Activated naive CD4-positive, alpha-beta T cell treated with anti-CD3 and anti-CD28 coated beads for 36 hours (primary cell): Measurements from ENCODE around the gene NENF. TPM values are rescaled to one million over a fixed set of nuclear protein-coding genes. Genes with fewer than 3 reads are reported as not detected.
"Not testable (repeated sequence)": the region's sequence is repeated elsewhere in the genome, so short reads cannot be mapped to it uniquely, and the experiment has no call there.

Experiments used
- CTCF ChIA-PET: fragments of 350-600 bp; sonication (Branson Sonifier 250); formaldehyde crosslinking; loops from one replicate; lab custom pipeline; 2021; ENCODE audit warnings: antibody characterized with exemption; lab: Charles Lee
- DNase-seq: peaks from one replicate; pipeline ENCODE4 v3.0.0-alpha.2; 2020
- H3K27ac Mint-ChIP-seq: one replicate; pipeline ENCODE4 v1.8.0; 2021; ENCODE audit warnings: mild to moderate bottlenecking, mixed read lengths
- H3K27me3 Mint-ChIP-seq: one replicate; pipeline ENCODE4 v1.8.0; 2021; ENCODE audit warnings: low read depth, mixed read lengths
- H3K36me3 Mint-ChIP-seq: one replicate; pipeline ENCODE4 v1.8.0; 2021; ENCODE audit warnings: low read depth, mixed read lengths
- H3K4me1 Mint-ChIP-seq: one replicate; pipeline ENCODE4 v1.8.0; 2021; ENCODE audit warnings: low read depth, mixed read lengths
- H3K4me3 Mint-ChIP-seq: one replicate; pipeline ENCODE4 v1.8.0; 2021; ENCODE audit warnings: mild to moderate bottlenecking, moderate library complexity, mixed read lengths
- H3K9me3 Mint-ChIP-seq: one replicate; pipeline ENCODE4 v1.8.0; 2021; ENCODE audit warnings: mixed read lengths
- intact Hi-C: fragments of 100-400 bp; cut with micrococcal nuclease; formaldehyde crosslinking; loops from one replicate; pipeline ENCODE4 v1.15.1; 2023
- total RNA-seq, 2 experiments: library from RNA; stranded (reverse); gene quantifications; one replicate each; pipeline ENCODE4 v1.2.3, GENCODE V29; 2021

The NENF gene
- total RNA-seq, 2 experiments from 2014 or later = 27.0 to 30.9 TPM

DNA sequence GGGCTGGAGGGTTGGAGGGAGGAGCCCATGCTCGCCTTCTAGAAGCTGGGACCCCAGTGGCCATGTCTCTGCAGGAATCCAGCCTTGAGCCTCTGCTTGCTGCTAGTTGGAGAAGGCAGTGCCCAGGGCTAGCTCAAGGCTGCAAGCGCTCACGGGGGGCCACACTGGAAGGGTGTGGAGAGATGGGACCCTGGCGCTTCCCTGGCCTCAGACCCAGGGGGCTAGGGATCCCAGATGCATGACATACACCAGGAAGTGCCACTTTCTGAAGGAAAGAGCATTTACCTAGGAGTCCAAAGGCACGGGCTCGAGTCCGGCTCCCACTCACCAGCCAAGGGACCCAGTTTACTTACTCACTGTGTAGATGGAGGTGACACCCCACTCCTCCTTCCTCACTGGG is 32.6 kb downstream of the NENF start:
- CTCF ChIA-PET = interaction anchor here (1.7 to 12.3 kb wide), 2 partner anchors 9 to 11 kb away, joined by 4 to 72 read pairs; no protein-coding TSS in a partner anchor
- no peaks in the 10 kb centered on the region for H3K9me3 Mint-ChIP-seq
- no peaks in the 10 kb centered on the region for H3K4me1 Mint-ChIP-seq
- no peak overlapping the region for H3K27ac Mint-ChIP-seq
- H3K4me3 Mint-ChIP-seq = no peak overlapping the region
- no peaks in the 10 kb centered on the region for H3K36me3 Mint-ChIP-seq
- intact Hi-C loops = no loop called here
- no peaks in the 10 kb centered on the region for H3K27me3 Mint-ChIP-seq
- DNase-seq = no peak

DNA sequence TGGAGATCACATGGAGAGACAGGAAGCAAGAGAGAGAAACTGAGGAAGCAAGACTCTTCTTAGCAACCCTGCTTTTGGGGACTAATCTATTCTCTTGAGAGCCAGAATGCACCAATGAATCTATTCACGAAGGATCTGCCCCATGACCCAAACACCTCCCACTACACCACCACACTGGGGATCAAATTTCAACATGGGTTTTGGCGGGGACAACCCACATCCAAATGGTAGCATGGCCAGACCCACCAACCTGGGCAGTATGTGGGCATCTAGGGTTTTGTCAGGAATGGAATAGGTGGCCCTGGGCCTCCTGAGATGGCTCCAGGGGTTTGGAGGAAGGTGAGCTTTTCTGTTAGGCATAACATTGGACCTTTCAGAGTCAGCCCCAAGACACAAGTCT is 33.7 kb downstream of the NENF start:
- no peak overlapping the region for H3K27ac Mint-ChIP-seq
- H3K4me1 Mint-ChIP-seq = no peaks in the 10 kb centered on the region
- intact Hi-C loops = no loop called here
- no peak for DNase-seq
- no peak overlapping the region for H3K4me3 Mint-ChIP-seq
- H3K36me3 Mint-ChIP-seq = no peaks in the 10 kb centered on the region
- no peaks in the 10 kb centered on the region for H3K9me3 Mint-ChIP-seq
- H3K27me3 Mint-ChIP-seq = no peaks in the 10 kb centered on the region
- CTCF ChIA-PET = interaction anchor here (0.6 to 12.3 kb wide), 3 partner anchors 10 to 433 kb away, joined by 3 to 72 read pairs (median 4); no protein-coding TSS in a partner anchor

DNA sequence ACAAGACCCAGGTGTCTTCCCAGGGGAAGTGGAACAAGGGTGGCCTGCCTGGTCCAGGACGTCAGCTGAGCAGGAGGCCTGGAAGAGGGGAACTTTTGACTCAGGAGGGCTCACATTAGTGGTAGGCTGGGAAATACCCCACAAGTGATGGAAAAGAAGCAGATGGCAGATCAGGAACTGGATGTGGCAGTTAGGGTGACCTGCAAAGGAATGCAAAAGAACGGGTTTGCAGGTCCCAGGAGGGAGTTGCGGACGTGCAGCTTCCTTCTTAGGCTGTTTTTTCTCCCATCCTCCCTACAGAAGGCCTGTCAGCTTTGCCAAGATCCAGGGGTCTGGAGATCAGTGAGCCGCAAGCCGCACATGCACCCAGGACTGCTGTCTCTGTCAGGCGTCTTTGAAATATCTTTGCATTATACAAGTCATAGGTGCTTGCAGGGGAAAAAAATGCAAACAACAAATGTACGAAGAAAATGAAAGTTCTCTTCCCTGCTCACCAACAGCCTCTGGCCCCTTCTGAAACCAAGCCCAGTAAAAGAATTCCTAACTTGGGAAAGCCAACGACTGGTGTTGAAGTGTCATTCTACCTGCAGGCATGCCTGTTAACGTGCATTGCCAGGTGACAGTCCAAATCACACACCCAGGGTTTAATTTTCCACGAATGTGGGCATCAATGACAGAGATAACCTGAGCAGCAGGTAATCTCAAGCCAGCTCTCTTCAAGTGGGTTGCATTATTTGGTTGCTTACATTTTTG is 34.4 kb downstream of the NENF start:
- Mint-ChIP-seq H3K27ac (no peak overlapping the region), H3K4me3 (no peak overlapping the region), H3K36me3 (no peaks in the 10 kb centered on the region), H3K27me3 (no peaks in the 10 kb centered on the region), H3K4me1 (no peaks in the 10 kb centered on the region), H3K9me3 (no peaks in the 10 kb centered on the region)
- CTCF ChIA-PET = interaction anchor here (1.7 to 12.3 kb wide), 2 partner anchors 10 kb away, joined by 4 to 72 read pairs; no protein-coding TSS in a partner anchor
- no peak for DNase-seq
- intact Hi-C loops = no loop called here

DNA sequence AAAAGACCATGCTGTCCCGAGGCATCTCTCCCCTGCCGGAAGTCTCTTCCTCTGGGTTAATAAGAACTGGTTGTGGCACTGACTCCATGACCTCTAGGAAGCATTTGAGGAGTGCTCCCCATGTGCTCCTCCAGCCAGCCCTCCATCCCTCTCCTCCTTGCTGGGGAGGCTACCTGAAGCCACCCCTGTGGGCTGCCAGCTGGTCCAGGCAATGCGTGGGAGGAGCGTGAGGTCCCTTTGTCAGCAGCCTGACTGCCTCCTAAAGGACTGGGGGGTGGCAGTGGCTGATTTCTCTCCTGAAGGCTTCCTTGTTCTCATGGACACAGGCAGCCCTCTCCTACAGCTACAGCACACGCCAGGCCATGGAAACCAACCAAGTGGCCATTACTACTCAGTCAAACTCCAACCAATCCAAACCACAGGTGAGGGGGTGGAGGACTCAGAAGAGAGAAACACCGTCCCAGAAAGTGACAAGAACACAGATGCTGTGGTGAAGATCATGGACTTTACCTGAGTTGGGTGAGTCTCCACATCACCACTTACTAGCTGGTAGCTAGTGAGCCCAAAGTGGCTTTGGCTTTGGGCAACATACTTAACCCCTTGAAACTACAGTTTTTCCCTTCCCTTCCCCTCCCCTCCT is 35.2 kb downstream of the NENF start:
- H3K27ac Mint-ChIP-seq = no peak overlapping the region
- H3K4me3 Mint-ChIP-seq = no peak overlapping the region
- intact Hi-C loops = no loop called here
- DNase-seq = no peak
- no peaks in the 10 kb centered on the region for H3K9me3 Mint-ChIP-seq
- no peaks in the 10 kb centered on the region for H3K36me3 Mint-ChIP-seq
- H3K27me3 Mint-ChIP-seq = no peaks in the 10 kb centered on the region
- CTCF ChIA-PET = interaction anchor here (1.0 to 12.3 kb wide), 2 partner anchors 11 to 769 kb away, joined by 3 to 72 read pairs; no protein-coding TSS in a partner anchor
- no peaks in the 10 kb centered on the region for H3K4me1 Mint-ChIP-seq

DNA sequence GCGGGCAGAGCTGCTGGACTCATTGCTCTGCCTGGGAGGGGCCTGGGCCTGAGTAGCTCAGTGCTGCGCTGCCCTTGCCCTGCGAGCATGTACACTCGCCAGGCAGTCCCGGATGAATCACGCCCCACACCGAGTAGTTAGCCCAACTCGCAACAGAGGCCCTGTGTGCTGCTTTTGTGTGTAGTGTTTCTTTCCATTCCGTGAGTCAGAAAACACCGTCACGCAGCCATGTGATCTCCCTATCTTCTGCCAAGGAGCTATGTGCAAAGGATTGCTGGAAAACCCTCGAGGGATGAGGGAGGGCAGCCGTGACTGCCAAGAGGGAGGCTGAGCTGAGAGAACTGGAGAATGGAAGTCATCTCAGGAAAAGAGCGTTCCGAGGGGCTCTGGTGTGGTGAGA is 37.3 kb downstream of the NENF start:
- Mint-ChIP-seq H3K36me3 (no peaks in the 10 kb centered on the region), H3K27ac (no peak overlapping the region), H3K4me1 (no peaks in the 10 kb centered on the region), H3K27me3 (no peaks in the 10 kb centered on the region), H3K4me3 (no peak overlapping the region), H3K9me3 (no peaks in the 10 kb centered on the region)
- CTCF ChIA-PET = interaction anchor here (1.6 to 12.3 kb wide), 2 partner anchors 9 to 13 kb away, joined by 5 to 72 read pairs; no protein-coding TSS in a partner anchor
- intact Hi-C loops = no loop called here
- DNase-seq = no peak

DNA sequence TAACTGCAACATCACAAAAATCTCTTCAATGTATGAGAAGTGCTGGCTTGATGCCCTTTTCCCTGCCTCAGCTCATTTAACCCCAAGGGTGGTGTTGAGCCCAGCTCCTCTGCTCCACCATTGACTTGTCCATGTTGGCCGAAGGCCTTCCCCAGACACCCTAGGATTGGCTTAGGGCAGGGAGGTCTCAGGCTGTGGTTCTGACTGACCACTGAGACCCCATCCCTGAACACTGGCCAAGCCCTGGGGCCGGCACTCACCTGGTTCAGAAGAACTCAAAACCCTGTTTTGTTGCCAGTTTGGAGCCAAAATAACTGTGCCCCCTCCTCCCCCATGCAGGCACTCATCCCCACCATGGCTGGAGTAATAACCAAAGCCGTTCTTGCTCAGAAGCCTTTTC is 38.6 kb downstream of the NENF start:
- CTCF ChIA-PET = interaction anchor here (1.6 to 12.3 kb wide), 2 partner anchors 8 to 15 kb away, joined by 5 to 72 read pairs; no protein-coding TSS in a partner anchor
- Mint-ChIP-seq H3K36me3 (no peaks in the 10 kb centered on the region), H3K27me3 (peaks cover 3% of the 10 kb centered on the region), H3K4me1 (no peaks in the 10 kb centered on the region), H3K27ac (no peak overlapping the region), H3K4me3 (no peak overlapping the region), H3K9me3 (no peaks in the 10 kb centered on the region)
- no peak for DNase-seq
- intact Hi-C loops = no loop called here

DNA sequence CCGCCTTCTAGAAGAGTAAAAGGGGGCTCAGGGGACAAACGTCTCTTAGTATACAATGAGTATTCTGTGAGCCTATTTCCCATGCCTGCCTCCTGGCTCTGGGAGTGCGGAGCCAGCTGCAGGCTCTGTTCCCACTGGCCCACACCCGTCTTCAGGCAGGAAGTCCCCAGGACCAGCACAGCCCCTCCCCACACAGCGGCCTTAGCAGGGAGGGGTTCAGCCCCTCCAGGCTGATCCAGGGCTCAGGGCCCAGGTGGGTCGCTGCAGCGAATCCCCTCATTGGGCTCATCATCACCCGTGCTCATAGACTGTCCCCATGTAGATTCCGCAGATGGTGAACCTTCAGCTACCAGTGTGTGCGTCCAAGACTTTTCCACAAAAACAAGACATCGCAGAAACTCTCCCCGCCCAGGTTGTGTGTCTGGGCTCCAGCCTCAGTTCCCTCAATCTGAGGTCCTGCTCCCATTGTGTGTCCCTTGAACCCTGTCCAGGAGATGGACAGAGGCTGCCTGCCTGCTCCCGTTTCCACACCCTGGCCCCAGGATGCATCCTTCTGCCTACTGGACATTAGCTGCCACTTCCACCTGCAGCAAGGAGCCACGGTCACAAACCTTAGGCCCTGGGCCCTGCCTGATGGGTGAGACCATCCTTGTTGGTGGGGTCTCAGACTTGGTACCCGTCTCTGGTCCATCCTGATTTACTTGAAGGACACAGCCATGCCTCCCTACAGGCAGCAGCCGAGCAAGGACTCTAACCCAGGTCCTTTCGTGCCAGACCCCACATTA is 39.4 kb downstream of the NENF start:
- intact Hi-C loops = no loop called here
- H3K4me3 Mint-ChIP-seq = no peak overlapping the region
- H3K27ac Mint-ChIP-seq = no peak overlapping the region
- H3K4me1 Mint-ChIP-seq = no peaks in the 10 kb centered on the region
- no peak for DNase-seq
- CTCF ChIA-PET = interaction anchor here (12.3 kb wide), 1 partner anchor 15 kb away, joined by 72 read pairs; no protein-coding TSS in a partner anchor
- H3K27me3 Mint-ChIP-seq = peaks cover 7% of the 10 kb centered on the region
- H3K9me3 Mint-ChIP-seq = no peaks in the 10 kb centered on the region
- no peaks in the 10 kb centered on the region for H3K36me3 Mint-ChIP-seq

DNA sequence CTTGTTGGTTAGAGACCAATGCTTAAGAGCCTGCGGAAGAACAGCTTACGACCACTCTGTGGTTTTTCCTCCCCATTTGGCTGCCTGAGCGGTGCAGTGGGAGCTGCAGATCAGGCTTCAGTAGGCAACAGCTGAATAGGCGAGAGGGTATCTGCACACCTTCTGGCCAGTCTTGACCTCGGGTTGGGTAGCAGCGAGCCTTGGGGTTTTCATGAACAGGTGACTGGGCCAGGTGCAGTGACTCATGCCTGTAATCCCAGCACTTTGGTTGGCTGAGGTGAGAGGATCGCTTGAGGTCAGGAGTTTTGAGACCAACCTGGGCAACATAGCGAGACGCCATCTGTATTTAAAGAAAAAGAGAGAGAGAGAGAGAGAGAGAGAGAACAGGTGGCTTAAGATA is 41.0 kb downstream of the NENF start:
- CTCF ChIA-PET = interaction anchor here (1.2 to 12.3 kb wide), 2 partner anchors 10 to 17 kb away, joined by 3 to 72 read pairs; no protein-coding TSS in a partner anchor
- no peaks in the 10 kb centered on the region for H3K36me3 Mint-ChIP-seq
- intact Hi-C loops = no loop called here

DNA sequence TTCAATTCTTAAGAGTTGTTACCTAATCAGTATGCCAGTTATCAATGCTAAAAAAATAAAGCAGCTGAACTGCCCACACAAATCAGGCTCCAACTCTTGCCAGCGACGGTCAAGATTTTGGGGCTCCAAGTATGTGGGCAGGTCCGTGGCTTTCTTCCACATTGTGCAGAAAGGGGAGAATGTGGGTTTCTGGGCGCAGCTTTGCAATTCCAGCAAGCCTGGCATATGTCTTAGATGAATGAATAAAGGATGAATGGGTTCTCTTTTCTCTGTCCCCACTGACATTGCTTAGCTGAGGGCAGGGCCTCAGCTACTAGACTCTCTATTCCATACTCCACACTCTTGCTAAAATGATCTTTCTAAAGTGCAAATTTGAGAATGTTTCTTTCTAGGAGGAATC is 42.4 kb downstream of the NENF start:
- CTCF ChIA-PET = interaction anchor here (0.7 to 12.3 kb wide), 3 partner anchors 19 to 307 kb away, joined by 3 to 72 read pairs (median 4); no protein-coding TSS in a partner anchor
- peaks cover 13% of the 10 kb centered on the region for H3K4me1 Mint-ChIP-seq
- no peak overlapping the region for H3K27ac Mint-ChIP-seq
- no peaks in the 10 kb centered on the region for H3K36me3 Mint-ChIP-seq
- H3K27me3 Mint-ChIP-seq = peaks cover 9% of the 10 kb centered on the region
- DNase-seq = no peak
- intact Hi-C loops = loop anchor here (5.0 kb wide), 1 partner anchor 287 kb away; no protein-coding TSS in a partner anchor
- H3K9me3 Mint-ChIP-seq = no peaks in the 10 kb centered on the region
- H3K4me3 Mint-ChIP-seq = no peak overlapping the region

More for the DNA sequence above, 41.0 kb downstream of the NENF start:
- no peak overlapping the region for H3K27ac Mint-ChIP-seq
- no peaks in the 10 kb centered on the region for H3K9me3 Mint-ChIP-seq
- peaks cover 13% of the 10 kb centered on the region for H3K4me1 Mint-ChIP-seq
- no peak overlapping the region for H3K4me3 Mint-ChIP-seq
- peaks cover 8% of the 10 kb centered on the region for H3K27me3 Mint-ChIP-seq
- DNase-seq = no peak

DNA sequence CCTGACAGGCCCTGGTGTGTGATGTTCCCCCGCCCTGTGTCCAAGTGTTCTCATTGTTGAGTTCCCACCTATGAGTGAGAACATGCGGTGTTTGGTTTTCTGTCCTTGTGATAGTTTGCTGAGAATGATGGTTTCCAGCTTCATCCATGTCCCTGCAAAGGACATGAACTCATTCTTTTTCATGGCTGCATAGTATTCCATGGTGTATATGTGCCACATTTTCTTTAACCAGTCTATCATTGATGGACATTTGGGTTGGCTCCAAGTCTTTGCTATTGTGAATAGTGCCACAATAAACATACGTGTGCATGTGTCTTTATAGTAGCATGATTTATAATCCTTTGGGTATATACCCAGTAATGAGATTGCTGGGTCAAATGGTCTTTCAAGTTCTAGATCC is 43.1 kb downstream of the NENF start:
- peaks cover 15% of the 10 kb centered on the region for H3K4me1 Mint-ChIP-seq
- not testable (repeated sequence) for H3K9me3 Mint-ChIP-seq, H3K27me3 Mint-ChIP-seq, H3K36me3 Mint-ChIP-seq, H3K27ac Mint-ChIP-seq, H3K4me3 Mint-ChIP-seq, DNase-seq
- CTCF ChIA-PET = interaction anchor here (1.2 to 12.3 kb wide), 3 partner anchors 19 to 121 kb away, joined by 3 to 72 read pairs (median 12); no protein-coding TSS in a partner anchor
- intact Hi-C loops = loop anchor here (2.0 to 5.0 kb wide), 2 partner anchors 121 to 286 kb away; no protein-coding TSS in a partner anchor

DNA sequence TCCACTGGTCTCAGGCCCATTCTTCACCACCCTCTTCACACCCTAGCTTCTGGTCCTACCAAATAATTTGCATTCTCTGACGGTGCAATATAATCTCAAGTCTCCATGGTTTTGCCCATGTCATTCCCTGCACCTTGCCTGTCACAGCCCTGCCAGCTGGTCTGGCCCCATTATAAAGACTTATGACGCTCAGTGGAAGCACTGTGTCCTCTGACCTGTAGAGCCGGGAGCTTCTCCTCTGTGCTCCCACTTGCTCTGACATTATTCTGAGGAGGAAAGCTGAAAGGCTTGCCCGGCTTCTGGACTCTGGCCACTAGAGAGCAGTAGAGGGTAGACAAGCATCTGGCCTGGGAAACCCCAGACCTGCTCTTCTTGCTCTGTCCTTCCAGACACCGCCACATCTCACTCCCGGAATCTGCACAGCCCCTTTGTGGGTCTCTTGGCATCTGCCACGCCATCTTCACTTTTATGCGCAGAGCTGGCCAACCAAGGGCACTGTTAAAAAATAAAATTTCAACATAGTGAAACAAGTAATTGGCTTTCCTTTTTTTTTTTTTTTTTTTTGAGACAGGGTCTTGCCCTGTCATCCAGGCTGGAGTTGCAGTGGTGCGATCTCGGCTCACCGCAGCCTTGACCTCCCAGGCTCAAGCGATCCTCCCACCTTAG is 44.4 kb downstream of the NENF start:
- intact Hi-C loops = loop anchor here (1.0 to 5.0 kb wide), 10 partner anchors 19 to 518 kb away; partner anchors contain the start of genes ATF3 and BATF3
- H3K27me3 Mint-ChIP-seq = peaks cover 9% of the 10 kb centered on the region
- peaks cover 18% of the 10 kb centered on the region for H3K4me1 Mint-ChIP-seq
- H3K9me3 Mint-ChIP-seq = no peaks in the 10 kb centered on the region
- H3K4me3 Mint-ChIP-seq = no peak overlapping the region
- peak; percentile 91 for DNase-seq
- CTCF ChIA-PET = interaction anchor here (0.6 to 5.9 kb wide), 53 partner anchors 8 to 796 kb away, joined by 3 to 72 read pairs (median 4); partner anchors contain the start of genes ATF3 and NENF
- no peak overlapping the region for H3K27ac Mint-ChIP-seq
- no peaks in the 10 kb centered on the region for H3K36me3 Mint-ChIP-seq
